Heart left ventricle (tissue), 16 donors: Measurements from ENCODE around the gene USP35. TPM values are rescaled to one million over a fixed set of nuclear protein-coding genes. Genes with fewer than 3 reads are reported as not detected.

Source experiments
- ATAC-seq, 4 donors: fragments of 200-7000 bp; cut with Tn5 transposase; one replicate each; pipeline ENCODE4 v1.9.1; 2020 to 2022; ENCODE audit warnings: moderate library complexity in 4 of 4, mild to moderate bottlenecking in 3 of 4, moderate number of reproducible peaks in 1 of 4
- DNase-seq, 5 donors: peaks; one replicate each; pipeline ENCODE4 v3.0.0-alpha.2; 2020
- H3K27ac ChIP-seq, 12 donors: fragments of 200-600 bp; sonication (generic) in 4 of 12; one replicate each; pipeline versions ENCODE4 v1.5.0 to v1.8.0; 2016 to 2022; ENCODE audit warnings: mild to moderate bottlenecking in 2 of 12
- H3K27me3 ChIP-seq, 9 donors: fragments of 200-600 bp; sonication (generic) in 2 of 9; one replicate each; pipeline versions ENCODE4 v1.5.1 to v1.8.0; 2016 to 2022; ENCODE audit warnings: mild to moderate bottlenecking in 3 of 9
- H3K36me3 ChIP-seq, 9 donors: fragments of 200-600 bp; sonication (generic) in 2 of 9; one replicate each; pipeline versions ENCODE4 v1.5.0 to v1.8.0; 2018 to 2022; ENCODE audit warnings: mild to moderate bottlenecking in 2 of 9
- H3K4me1 ChIP-seq, 12 donors: fragments of 200-600 bp; sonication (generic) in 4 of 12; one replicate each; pipeline versions ENCODE4 v1.5.0 to v1.8.0; 2016 to 2022; ENCODE audit warnings: mild to moderate bottlenecking in 3 of 12
- H3K4me3 ChIP-seq, 12 donors: fragments of 200-600 bp; sonication (generic) in 4 of 12; one replicate each; pipeline versions ENCODE4 v1.5.0 to v1.8.0; 2017 to 2022; ENCODE audit warnings: mild to moderate bottlenecking in 9 of 12, moderate library complexity in 4 of 12
- H3K9me3 ChIP-seq, 12 donors: fragments of 200-600 bp; sonication (generic) in 4 of 12; one replicate each; pipeline versions ENCODE4 v1.5.0 to v1.8.0; 2016 to 2022; ENCODE audit warnings: mild to moderate bottlenecking in 1 of 12
- POLR2A ChIP-seq, 2 donors: fragments of 450-650 bp; IDR thresholded peaks; one replicate each; pipeline ENCODE4 v1.6.1; 2017; ENCODE audit warnings: antibody characterized with exemption in 2 of 2, mild to moderate bottlenecking in 2 of 2, moderate library complexity in 2 of 2
- WGBS, 4 donors: extraction: QIAGEN DNeasy Blood & Tissue Kit in 2 of 4; methylation state at CpG; one replicate each; pipeline versions ENCODE4 v1.1.5 to v1.1.7; 2013 to 2018; 5-methylcytosine and 5-hydroxymethylcytosine counted together
- intact Hi-C, 10 donors: fragments of 100-400 bp; cut with DNase I; formaldehyde crosslinking; loops; one replicate each; pipeline versions ENCODE4 v1.11.1 to v1.14.2; 2022
- polyA plus RNA-seq, 2 donors: library from polyadenylated mRNA; stranded (reverse); fragments of 200-250 nt; gene quantifications; one replicate each; pipeline ENCODE4 v1.2.3, GENCODE V29; 2013
- total RNA-seq, 9 donors: library from RNA; depleted of rRNA in 2 of 9; stranded (reverse); fragments of >200 nt in 2 of 9; fragmentation: NEBNext Ultra II Directional in 3 of 9; extraction: Animal tissue kit (Norgen Biotek cat#: 25700) in 3 of 9; gene quantifications; one replicate each; pipeline versions ENCODE4 v1.1.0 to v1.2.4, GENCODE V29; 2016 to 2023
- TF ChIP-seq, protein P1 (sequence below), 12 donors: fragments of 200-600 bp; sonication (generic) in 4 of 12; IDR thresholded peaks; one replicate each; pipeline versions ENCODE4 v1.5.0 to v1.8.0; 2018 to 2022; ENCODE audit warnings: antibody characterized with exemption in 12 of 12, mild to moderate bottlenecking in 5 of 12
- donor health status: ischemic (EF 13 %, LVEDD 7.1; RV severe dilation, severe dysfunction).
- donor health status: healthy with polysubstance abuse.
- donor health status: DM: no; HTN: yes; CAD: no.
- donor health status: DM: no; HTN: no; CAD: no.
- donor health status: ischemic (EF 25% LVEDD 6.9; RV normal size, moderate dysfunction).
- donor health status: ischemic (EF 25% LVEDD 5.7; RV mildly dilated, moderate dysfunction).
- donor health status: healthy.
- donor health status: DM: yes; HTN: yes; CAD: no.
- donor health status: ischemic (EF 35%, LVEDD 5.7; RV mildly dilated, moderate dysfunction).
- donor health status: nonischemic (EF 11% LVEDD 7.7; RV severe dilation, severe dysfunction).
- donor health status: DM: yes; HTN: yes; CAD: no.
- donor health status: PGD.
- donor health status: ischemic (EF 29% LVEDD 5.4; RV normal size, mild dysfunction).
- donor health status: nonischemic (EF 23%, LVEDD 6.1; RV moderate dilation, normal function).

USP35 gene
- total and polyA plus RNA-seq, 11 donors: 4.5 to 8.1 (median 5.3) TPM

DNA sequence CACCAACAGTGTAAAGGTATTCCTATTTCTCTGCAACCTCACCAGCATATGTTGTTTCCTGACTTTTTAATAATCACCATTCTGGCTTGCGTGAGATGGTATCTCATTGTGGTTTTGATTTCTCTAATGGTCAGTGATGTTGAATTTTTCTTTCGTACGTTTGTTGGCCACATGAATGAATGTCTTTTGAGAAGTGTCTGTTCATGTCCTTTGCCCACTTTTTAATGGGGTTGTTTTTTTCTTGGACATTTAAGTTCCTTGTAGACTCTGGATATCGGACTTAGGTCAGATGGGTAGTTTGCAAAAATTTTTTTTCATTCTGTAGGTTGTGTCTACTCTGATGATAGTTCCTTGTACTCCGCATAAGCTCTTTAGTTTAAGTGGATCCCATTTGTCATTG lies 22.8 kb downstream of the USP35 start:
- H3K27ac ChIP-seq: no peak overlapping the region
- no peak overlapping the region for H3K4me3 ChIP-seq
- no peaks in the 10 kb centered on the region for H3K9me3 ChIP-seq
- 96 to 98% (median 97%) methylated on average over 5 of the region's 5 CpGs for WGBS, 4 donors
- DNase-seq (no peak), ATAC-seq (no peak)
- intact Hi-C loops: no loop called here
- no peak for TF ChIP-seq POLR2A (IDR thresholded peaks at IDR 0.05)
- TF ChIP-seq, protein P1, sequence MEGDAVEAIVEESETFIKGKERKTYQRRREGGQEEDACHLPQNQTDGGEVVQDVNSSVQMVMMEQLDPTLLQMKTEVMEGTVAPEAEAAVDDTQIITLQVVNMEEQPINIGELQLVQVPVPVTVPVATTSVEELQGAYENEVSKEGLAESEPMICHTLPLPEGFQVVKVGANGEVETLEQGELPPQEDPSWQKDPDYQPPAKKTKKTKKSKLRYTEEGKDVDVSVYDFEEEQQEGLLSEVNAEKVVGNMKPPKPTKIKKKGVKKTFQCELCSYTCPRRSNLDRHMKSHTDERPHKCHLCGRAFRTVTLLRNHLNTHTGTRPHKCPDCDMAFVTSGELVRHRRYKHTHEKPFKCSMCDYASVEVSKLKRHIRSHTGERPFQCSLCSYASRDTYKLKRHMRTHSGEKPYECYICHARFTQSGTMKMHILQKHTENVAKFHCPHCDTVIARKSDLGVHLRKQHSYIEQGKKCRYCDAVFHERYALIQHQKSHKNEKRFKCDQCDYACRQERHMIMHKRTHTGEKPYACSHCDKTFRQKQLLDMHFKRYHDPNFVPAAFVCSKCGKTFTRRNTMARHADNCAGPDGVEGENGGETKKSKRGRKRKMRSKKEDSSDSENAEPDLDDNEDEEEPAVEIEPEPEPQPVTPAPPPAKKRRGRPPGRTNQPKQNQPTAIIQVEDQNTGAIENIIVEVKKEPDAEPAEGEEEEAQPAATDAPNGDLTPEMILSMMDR (IDR thresholded peaks at IDR 0.05): no peak
- H3K27me3 ChIP-seq: no peaks in the 10 kb centered on the region
- H3K4me1 ChIP-seq: peaks cover 0 to 8% (median 2%) of the 10 kb centered on the region in 12 donors
- H3K36me3 ChIP-seq: peaks cover 0 to 69% (median 48%) of the 10 kb centered on the region in 9 donors

DNA sequence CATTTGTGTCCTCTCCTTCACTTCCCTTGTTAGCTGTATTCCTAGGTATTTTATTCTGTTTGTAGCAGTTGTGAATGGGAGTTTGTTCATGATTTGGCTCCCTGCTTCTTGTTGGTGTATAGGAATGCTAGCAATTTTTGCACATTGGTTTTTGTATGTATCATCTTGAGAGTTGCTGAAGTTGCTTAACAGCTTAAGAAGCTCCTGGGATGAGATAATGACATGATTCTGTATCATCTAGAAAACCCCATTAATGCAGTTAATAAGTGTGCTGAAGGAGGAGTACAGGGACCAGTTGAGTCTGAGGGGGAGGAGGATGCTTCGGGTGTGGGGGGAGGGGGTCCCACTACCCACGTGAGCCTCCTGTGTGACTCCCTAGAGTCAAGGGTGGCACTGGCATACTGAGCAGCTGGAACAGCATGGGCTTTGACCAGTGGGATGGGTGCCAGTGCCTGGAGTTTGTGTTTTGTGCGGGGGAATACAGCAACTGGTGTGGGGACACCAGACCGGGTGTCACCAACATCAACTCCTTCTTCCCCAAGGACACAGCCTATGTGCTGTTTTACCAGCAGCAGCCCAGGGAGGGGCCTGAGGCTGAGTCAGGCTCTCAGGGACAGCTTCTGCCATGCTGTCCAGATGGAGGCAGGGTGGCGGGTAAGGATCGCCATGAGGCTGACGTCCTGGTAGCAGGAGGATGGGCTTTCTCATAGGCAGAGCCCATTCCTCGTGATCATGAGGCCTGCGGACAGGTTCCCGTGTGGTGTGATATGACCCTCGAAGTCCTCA lies 24.1 kb downstream of the USP35 start:
- TF ChIP-seq POLR2A (IDR thresholded peaks at IDR 0.05): no peak
- TF ChIP-seq, protein P1 (IDR thresholded peaks at IDR 0.05): no peak
- Histone ChIP-seq H3K27ac (no peak overlapping the region), H3K9me3 (no peaks in the 10 kb centered on the region), H3K4me3 (no peak overlapping the region), H3K27me3 (no peaks in the 10 kb centered on the region), H3K4me1 (peaks cover 0 to 8% (median 2%) of the 10 kb centered on the region in 12 donors), H3K36me3 (peaks cover 0 to 69% (median 51%) of the 10 kb centered on the region in 9 donors)
- intact Hi-C loops: no loop called here
- ATAC-seq (peak in 2 of 4 donors; percentile 23 to 27), DNase-seq (peak in 1 of 5 donors; percentile 38)
- WGBS, 4 donors: 76 to 91% (median 78%) methylated on average over 5 to 11 of the region's 11 CpGs

DNA sequence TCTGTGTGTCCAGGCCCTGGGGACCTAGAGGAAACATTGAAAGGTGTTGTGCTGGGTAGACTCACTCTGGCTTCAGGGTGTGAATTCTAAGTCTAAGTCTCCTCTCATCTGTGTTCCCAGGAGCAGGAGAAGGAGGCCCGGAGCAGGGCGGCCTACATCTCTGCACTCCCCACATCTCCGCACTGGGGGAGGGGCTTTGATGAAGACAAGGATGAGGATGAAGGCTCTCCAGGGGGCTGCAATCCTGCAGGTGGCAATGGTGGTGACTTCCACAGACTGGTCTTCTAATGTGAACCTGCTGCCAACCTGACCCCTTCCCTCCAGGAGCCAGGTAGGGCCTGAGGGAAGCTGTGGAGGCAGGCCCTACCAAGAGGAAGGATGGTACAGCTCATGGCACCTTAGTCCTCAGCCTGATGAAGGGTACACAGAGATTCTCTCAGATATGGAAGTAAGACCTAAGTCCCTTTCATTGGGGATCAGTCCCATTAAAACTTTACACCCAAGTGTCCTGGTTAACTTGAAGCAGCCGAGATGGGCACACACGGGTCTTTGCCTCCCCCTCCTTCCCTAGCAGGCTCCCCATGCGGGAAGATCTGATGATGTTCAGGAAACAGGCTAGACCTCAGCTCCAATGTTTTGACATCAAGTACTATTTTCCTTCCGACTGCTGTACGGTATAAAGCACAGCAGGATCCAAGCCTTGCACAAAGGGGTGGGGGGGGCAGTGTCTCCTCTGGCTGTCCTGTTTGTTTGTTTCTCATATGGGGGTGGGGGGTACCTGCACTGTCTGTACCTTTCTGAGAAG lies 25.0 kb downstream of the USP35 start:
- TF ChIP-seq, protein P1 (IDR thresholded peaks at IDR 0.05): no peak

More for the DNA sequence above, 25.0 kb downstream of the USP35 start:
- Histone ChIP-seq H3K4me3 (no peak overlapping the region), H3K4me1 (peaks cover 0 to 6% (median 2%) of the 10 kb centered on the region in 12 donors), H3K9me3 (no peaks in the 10 kb centered on the region), H3K36me3 (peaks cover 0 to 70% (median 57%) of the 10 kb centered on the region in 9 donors), H3K27me3 (no peaks in the 10 kb centered on the region), H3K27ac (no peak overlapping the region)
- ATAC-seq (no peak), DNase-seq (no peak)
- 72 to 79% (median 76%) methylated on average over 8 of the region's 8 CpGs for WGBS, 4 donors
- intact Hi-C loops: no loop called here
